Measurements from ENCODE around the gene DHRS2. TPM values are rescaled to one million over a fixed set of nuclear protein-coding genes. Genes with fewer than 3 reads are reported as not detected.

Gene DHRS2
- total and polyA plus RNA-seq, 2 of the 13 experiments (the other 11 are each of a cell fraction or from before 2014, with no cell fraction given): 1,621 to 3,021 TPM

DNA sequence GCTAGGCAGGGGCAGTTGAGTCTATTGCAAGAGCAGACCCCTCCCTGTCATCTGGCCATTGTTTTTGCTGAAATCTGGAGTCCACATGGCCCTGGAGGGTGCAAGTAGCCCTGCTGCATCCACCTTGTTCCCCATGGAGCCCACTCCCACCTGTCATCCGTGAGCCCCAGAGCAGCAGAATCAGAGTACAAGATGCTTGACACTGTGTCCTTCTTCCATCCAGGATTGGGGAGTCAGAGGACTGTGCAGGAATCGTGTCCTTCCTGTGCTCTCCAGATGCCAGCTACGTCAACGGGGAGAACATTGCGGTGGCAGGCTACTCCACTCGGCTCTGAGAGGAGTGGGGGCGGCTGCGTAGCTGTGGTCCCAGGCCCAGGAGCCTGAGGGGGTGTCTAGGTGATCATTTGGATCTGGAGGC is 8.8 kb downstream of the DHRS2 start (continued):
- TF ChIP-seq, protein P1, sequence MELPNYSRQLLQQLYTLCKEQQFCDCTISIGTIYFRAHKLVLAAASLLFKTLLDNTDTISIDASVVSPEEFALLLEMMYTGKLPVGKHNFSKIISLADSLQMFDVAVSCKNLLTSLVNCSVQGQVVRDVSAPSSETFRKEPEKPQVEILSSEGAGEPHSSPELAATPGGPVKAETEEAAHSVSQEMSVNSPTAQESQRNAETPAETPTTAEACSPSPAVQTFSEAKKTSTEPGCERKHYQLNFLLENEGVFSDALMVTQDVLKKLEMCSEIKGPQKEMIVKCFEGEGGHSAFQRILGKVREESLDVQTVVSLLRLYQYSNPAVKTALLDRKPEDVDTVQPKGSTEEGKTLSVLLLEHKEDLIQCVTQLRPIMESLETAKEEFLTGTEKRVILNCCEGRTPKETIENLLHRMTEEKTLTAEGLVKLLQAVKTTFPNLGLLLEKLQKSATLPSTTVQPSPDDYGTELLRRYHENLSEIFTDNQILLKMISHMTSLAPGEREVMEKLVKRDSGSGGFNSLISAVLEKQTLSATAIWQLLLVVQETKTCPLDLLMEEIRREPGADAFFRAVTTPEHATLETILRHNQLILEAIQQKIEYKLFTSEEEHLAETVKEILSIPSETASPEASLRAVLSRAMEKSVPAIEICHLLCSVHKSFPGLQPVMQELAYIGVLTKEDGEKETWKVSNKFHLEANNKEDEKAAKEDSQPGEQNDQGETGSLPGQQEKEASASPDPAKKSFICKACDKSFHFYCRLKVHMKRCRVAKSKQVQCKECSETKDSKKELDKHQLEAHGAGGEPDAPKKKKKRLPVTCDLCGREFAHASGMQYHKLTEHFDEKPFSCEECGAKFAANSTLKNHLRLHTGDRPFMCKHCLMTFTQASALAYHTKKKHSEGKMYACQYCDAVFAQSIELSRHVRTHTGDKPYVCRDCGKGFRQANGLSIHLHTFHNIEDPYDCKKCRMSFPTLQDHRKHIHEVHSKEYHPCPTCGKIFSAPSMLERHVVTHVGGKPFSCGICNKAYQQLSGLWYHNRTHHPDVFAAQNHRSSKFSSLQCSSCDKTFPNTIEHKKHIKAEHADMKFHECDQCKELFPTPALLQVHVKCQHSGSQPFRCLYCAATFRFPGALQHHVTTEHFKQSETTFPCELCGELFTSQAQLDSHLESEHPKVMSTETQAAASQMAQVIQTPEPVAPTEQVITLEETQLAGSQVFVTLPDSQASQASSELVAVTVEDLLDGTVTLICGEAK (IDR thresholded peaks at IDR 0.05): no peak
- TF ChIP-seq, protein P1 (CRISPR knock-in tag; IDR thresholded peaks at IDR 0.05): 0 out of 2 replicates have a peak, but pooled peaks have one; percentile 7
- TF ChIP-seq ZNF30 (CRISPR knock-in tag; IDR thresholded peaks at IDR 0.05) (0 out of 2 replicates have a peak, but pooled peaks have one; percentile 36), EEA1 (CRISPR knock-in tag; IDR thresholded peaks at IDR 0.05; ENCODE audit: borderline replicate concordance) (peak; percentile 77; the same call in 1 of the 2 replicates), ZNF780A (CRISPR knock-in tag; IDR thresholded peaks at IDR 0.05) (peak; percentile 72; the same call in 1 of the 2 replicates), TOE1 (CRISPR knock-in tag; IDR thresholded peaks at IDR 0.05) (no peak), ZNF549 (CRISPR knock-in tag; IDR thresholded peaks at IDR 0.05) (no peak), ZBTB7A (CRISPR knock-in tag; IDR thresholded peaks at IDR 0.05) (no peak), POLR2AphosphoS2 (IDR thresholded peaks at IDR 0.05; ENCODE audit: low read depth, low read length) (peak; percentile 23; the same call in 1 of the 2 replicates), MLLT10 (CRISPR knock-in tag; IDR thresholded peaks at IDR 0.05) (0 out of 2 replicates have a peak, but pooled peaks have one; percentile 48), KDM5B (CRISPR knock-in tag; IDR thresholded peaks at IDR 0.05; ENCODE audit: borderline replicate concordance) (no peak), ZNF329 (CRISPR knock-in tag; IDR thresholded peaks at IDR 0.05; ENCODE audit: low read depth) (no peak), BRCA1 (CRISPR knock-in tag; IDR thresholded peaks at IDR 0.05) (no peak), TGIF2 (CRISPR knock-in tag; IDR thresholded peaks at IDR 0.05) (no peak), ARNTL (CRISPR knock-in tag; IDR thresholded peaks at IDR 0.05) (no peak)
- TF ChIP-seq, protein P2, sequence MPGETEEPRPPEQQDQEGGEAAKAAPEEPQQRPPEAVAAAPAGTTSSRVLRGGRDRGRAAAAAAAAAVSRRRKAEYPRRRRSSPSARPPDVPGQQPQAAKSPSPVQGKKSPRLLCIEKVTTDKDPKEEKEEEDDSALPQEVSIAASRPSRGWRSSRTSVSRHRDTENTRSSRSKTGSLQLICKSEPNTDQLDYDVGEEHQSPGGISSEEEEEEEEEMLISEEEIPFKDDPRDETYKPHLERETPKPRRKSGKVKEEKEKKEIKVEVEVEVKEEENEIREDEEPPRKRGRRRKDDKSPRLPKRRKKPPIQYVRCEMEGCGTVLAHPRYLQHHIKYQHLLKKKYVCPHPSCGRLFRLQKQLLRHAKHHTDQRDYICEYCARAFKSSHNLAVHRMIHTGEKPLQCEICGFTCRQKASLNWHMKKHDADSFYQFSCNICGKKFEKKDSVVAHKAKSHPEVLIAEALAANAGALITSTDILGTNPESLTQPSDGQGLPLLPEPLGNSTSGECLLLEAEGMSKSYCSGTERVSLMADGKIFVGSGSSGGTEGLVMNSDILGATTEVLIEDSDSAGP (CRISPR knock-in tag; IDR thresholded peaks at IDR 0.05; ENCODE audit: borderline replicate concordance): no peak
- TF ChIP-seq, protein P3, sequence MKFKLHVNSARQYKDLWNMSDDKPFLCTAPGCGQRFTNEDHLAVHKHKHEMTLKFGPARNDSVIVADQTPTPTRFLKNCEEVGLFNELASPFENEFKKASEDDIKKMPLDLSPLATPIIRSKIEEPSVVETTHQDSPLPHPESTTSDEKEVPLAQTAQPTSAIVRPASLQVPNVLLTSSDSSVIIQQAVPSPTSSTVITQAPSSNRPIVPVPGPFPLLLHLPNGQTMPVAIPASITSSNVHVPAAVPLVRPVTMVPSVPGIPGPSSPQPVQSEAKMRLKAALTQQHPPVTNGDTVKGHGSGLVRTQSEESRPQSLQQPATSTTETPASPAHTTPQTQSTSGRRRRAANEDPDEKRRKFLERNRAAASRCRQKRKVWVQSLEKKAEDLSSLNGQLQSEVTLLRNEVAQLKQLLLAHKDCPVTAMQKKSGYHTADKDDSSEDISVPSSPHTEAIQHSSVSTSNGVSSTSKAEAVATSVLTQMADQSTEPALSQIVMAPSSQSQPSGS (CRISPR knock-in tag; IDR thresholded peaks at IDR 0.05): 0 out of 2 replicates have a peak, but pooled peaks have one; percentile 16

Measured in HepG2 (cell line).